GM21367 (cell line): ENCODE data around the gene EXD2.
"Not testable (repeated sequence)": the region's sequence is repeated elsewhere in the genome, so short reads cannot be mapped to it uniquely, and the experiment has no call there.

Experiments
- ATAC-seq: cut with Tn5 transposase; IDR thresholded peaks from one replicate; pipeline ENCODE4 v1.9.1; 2021; ENCODE audit not compliant: unreplicated experiment

Gene EXD2

GRCh38 chr14:69275331-69275730 lies 84.0 kb downstream of the EXD2 start:
- ATAC-seq = no peak

DNA sequence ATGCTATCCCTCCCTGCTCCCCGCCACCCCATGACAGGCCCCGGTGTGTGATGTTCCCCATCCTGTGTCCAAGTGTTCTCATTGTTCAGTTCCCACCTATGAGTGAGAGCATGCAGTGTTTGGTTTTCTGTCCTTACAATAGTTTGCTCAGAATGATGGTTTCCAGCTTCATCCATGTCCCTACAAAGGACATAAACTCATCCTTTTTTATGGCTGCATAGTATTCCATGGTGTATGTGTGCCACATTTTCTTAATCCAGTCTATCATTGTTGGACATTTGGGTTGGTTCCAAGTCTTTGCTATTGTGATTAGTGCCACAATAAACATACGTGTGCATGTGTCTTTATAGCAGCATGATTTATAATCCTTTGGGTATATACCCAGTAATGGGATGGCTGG lies 86.1 kb downstream of the EXD2 start:
- not testable (repeated sequence) for ATAC-seq

DNA sequence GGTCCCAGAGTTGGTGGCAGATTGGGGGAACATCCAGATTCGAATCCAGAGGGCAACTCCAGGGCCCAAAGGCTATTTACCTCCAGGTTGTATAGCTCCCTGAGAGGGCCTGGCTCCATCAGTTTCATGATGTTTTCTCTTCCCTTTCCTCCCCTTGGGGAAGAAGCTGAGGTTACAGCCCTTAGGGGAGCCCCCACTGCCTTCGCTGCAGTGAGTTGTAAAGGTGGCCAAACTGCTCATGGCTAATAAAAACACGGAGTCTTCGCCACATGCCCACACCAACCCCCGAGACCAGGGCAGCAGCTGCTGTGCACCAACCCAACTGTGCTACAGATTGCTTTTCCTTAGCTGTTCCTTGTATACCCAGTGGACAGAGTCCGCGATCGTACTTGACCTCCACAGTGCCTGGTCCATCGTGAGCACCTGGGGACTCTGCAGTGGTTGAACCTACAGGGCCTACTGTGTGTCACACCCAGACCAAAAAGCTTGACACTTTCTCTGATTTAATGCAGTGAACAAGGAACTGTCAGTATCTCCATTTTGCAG lies 89.5 kb downstream of the EXD2 start:
- ATAC-seq = no peak

- no peak for ATAC-seq
Observed at GRCh38 chr14:69281450-69282169, 90.3 kb downstream of the EXD2 start.

GRCh38 chr14:69282448-69282847 lies 91.2 kb downstream of the EXD2 start:
- no peak for ATAC-seq

DNA sequence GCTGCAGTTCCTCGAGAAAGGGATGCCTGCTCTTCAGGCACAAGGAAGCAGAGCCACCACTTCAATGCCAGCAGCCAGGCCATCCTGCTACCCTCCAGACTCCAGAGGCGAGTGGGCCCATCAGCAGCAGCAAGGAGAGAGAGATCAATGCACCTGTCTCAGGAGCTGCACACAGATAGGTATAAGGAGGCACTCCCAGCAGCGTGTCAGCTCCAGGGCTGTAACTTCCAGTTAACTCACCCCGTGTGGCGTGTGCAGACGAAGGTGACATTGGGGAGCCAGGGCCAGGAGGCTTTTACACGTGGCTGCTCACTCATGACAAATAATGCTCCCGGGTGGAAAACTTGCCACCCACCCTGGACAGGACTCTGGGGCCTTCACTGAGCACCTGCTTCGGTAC lies 92.9 kb downstream of the EXD2 start:
- no peak for ATAC-seq

DNA sequence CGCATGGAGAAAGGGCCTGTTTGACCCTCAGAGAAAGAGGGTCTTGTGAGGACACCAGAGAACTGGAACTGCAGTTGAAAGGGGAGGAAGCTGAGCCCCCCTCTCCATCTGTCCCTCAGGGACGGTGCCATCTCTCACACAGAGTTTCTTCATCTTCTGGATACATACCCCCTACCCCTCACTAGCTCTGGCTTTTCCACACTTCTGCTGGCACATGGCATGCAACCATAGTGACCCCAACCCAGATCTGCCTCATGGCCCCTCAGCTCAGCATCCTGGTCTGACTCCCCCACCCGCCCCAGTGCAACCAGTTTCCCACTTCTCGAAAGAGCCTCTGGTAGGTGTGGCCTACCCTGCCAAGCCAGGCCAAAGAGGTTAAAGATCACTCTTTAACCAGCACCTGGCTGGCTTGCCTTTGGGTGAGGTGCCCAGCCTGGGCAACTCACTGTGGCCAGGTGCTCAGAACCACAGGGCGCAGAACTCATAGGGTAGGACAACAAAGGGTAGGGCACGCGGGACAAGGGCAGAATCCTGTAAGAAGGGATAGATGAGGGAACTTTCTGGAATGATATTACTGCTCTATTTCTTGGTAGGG lies 94.5 kb downstream of the EXD2 start:
- ATAC-seq = no peak

DNA sequence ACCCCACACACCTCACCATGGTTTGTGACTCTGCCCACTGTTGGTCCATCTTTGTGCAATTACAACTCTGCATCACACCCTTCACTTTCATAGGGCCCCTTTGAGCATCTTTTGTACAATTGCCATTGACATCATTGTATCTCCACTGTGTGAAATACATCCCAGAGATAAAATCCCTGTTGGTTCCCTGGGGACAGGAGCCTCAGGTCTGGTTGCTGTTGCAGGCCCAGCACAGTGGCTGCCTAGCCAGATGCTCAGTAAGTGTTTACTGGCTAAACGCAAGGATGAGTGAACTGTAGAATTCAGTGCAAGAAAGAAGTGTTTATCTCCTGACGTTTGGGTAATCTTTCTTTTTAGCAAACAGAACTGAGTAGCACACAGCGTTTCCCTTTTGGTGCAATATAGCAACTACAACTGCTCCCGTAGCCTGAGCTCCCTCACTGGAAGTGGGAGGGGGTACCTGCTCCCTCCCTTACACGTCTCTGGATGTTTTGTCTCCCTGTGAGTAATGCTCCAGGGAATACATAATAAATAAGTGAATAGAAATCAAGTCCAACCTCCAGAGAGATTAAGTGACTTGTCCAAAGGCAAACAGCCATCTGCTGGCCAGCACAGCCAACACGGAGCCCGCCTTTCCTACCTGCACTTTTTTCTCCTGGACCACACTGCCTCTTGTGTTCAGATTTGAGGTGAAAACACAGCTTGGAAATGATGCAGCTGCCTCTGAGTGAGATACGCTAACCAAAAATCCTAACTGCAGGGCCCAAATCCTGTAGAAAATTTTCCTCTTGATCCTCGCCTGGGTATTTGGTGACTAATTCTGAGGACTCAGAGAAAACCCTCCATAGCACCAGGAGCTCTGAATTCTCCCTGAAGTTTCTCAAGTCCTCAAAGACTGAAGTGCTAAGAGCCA lies 96.1 kb downstream of the EXD2 start:
- no peak for ATAC-seq

- ATAC-seq = no peak
Observed at GRCh38 chr14:69288011-69288771, 96.9 kb downstream of the EXD2 start.

DNA sequence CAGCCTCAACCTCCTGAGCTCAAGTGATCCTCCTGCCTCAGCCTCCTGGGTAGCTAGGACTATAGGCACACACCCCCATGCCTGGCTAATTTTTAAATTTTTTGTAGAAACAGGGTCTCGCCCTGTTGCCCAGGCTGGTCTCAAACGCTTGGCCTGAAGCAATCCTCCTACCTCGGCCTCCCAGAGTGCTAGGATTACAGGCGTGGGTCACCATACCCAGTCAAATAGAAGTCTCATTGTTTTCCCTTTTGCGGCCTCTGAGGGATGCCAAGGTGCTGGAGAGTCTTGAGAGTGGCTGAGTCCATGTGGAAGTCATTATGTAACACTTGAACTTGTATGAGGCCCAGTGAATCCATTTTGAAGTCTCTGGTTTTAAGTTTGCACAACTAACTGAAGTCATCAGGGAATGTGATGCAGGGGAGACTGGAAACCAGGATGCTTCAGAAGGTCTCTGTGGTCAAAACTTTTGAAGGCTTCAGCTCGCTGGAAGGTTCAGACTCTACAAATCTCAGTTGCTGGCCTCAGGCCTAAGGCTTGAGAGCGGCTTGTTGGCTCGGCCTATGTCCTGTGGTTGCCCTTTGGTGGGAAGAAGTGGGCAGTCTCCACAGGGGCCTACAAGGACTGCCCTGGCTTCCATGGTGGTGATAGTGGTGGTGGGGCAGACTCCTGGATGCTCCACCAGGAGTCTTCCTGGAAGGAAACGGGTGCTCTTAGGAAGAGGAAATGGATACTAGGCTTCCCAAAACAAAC lies 97.8 kb downstream of the EXD2 start:
- no peak for ATAC-seq

DNA sequence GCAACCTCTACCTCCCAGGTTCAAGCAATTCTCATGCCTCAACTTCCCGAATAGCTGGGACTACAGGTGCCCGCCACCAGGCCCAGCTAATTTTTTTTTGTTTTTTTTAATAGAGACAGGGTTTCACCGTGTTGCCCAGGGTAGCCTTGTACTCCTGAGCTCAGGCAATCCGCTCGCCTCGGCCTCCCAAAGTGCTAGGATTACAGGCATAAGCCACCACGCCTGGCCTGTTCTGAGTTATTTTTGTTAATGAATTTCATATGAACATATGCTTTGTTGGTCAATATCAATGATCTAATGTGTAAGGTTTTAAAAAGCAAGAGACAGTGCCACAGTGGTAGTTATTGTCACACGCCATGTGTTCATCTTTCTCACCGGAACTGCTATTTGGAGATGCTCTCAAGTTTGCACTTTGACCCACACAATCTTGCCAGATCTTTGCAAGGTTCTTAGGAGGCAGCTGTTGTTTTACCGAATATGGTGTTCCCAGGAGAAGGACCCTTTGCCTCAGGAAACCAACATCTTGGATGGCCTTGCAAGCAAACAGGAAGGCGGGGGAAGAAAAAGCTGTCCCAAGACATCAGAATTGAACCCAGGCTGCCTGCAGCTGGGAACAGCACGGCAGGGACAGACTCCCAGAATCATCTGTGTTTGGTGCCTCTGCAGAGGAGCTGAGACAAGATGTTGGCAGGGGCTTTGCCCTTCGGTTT lies 98.7 kb downstream of the EXD2 start:
- no peak for ATAC-seq

GRCh38 chr14:69290881-69291280 lies 99.6 kb downstream of the EXD2 start:
- not testable (repeated sequence) for ATAC-seq

DNA sequence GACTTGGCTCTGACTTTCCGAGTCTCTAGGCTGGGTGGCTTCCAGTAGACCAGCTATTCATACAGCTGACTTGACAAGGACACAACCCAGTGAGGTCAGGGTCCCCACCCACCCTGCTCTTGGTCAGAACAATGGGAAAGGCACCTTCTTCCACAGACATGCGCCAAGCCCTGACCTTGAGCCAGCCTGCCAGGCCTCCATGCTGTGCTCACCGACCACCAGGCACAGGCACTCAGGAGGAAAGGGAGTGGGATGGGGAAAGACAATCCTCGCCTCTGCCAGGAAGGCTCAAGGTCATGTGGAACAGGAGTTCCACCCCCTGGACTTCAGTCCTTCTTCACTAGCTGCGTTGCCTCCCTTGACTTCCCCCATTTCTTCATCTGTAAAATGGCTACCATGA lies 100.1 kb downstream of the EXD2 start:
- no peak for ATAC-seq

DNA sequence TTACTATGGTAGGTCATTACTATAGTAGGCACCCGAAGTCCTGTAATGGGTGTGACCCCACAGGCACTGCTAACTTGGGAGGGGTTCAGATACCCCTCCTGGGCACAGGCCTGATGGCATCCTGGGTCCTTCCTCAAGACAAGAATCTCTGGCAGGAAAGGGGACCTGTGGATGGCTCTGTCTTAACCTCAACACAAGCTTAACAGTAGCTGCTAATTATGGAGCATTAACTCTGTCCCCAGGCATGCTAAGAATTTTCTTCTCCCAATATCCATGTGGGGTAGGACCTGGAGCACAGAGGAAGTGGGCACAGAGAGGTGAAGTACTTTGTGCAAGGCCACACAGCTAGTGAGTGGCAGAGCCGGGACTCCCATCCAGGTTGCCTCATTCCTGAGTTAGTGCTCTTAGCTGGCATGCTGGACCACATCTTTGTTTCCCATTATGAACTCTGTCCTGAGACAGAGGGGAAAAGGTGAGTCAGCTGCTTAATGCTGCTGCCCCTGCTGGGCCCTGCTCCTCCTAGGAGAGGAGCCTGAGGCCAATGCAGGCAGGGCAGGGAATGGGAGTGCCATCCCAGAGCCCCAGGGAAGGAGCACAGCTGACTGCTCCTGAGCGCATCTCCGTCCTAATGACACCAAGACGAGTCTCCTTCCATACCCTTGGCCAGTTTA lies 100.7 kb downstream of the EXD2 start:
- ATAC-seq = no peak
